ENCODE measurements around the gene SELENOF. TPM values are rescaled to one million over a fixed set of nuclear protein-coding genes. Genes with fewer than 3 reads are reported as not detected.

The SELENOF gene
- polyA plus RNA-seq, 1 of the 3 experiments (the other 2 are of a cell fraction), result 155 TPM

DNA sequence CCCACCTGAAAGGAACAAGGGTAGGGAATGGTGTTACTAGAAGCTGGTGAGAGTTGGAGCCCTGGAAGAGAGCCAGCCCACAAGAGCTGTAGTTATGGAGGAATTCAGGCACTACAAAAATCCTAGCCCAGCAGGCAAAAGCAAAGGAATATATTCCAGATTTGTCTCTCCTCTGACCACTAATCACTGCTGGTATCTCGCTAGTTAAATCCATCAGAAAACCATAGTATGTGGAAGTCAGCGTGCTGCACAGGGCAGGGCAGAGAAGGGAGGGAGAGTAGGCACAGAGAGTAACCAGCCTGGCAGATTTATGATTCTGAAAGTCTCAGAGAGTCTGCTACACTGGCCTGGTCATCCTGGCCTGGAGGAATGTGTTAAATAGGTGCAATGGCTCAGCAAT lies 88.6 kb downstream of the SELENOF start:
- WGBS (ENCODE audit: low lambda C conversion rate), result 37% methylated on average over 2 of the region's 2 CpGs

DNA sequence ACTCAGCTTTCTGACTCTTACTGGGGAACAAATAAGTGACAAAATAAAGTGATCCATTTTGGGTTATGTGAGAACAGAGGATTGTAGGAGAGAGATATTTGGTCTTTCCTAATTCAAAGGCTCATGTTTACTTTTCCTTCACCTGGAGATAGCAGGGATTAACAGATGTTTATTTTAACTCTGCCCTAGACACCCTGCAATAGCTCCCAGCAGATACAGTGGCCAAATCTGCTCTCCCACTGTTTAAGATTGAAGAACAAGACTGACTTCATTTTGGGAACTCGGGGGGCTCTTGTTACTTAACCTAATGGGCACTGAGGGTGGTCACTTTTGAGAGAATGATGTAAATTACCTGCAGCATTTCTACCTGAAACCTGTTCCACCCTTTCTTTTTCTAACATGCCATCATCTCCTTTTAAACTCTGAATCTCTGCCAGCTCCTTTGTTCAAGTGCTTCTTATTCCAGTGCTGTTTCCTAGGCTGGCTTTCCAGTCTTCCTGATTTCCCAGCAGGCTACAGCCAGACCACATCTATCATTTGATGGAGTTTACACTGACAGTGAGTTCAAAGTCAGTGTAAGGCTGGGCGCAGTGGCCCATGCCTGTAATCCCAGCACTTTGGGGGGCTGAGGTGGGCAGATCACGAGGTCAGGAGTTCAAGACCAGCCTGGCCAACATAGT lies 90.0 kb downstream of the SELENOF start:
- no peaks in the 10 kb centered on the region for H3K36me3 ChIP-seq (replicated peaks in 1 of 2; ENCODE audit: control insufficient read depth in 1 of 2, insufficient read depth in 2 of 2, low read length in 1 of 2)
- H3K79me2 ChIP-seq (ENCODE audit: insufficient read depth), result no peaks in the 10 kb centered on the region
- CTCF ChIA-PET, result interaction anchor here (2.4 to 2.6 kb wide), 2 partner anchors 10 to 261 kb away, joined by 9 read pairs; no protein-coding TSS in a partner anchor
- 73% methylated on average over 2 of the region's 3 CpGs for whole genome bisulfite sequencing (ENCODE audit: low lambda C conversion rate)
- no peaks in the 10 kb centered on the region for H4K20me1 ChIP-seq (ENCODE audit: insufficient read depth)
- H3K27ac ChIP-seq (ENCODE audit: low read depth in 2 of 2, low read length in 1 of 2), result no peak overlapping the region
- no peak overlapping the region for H3K9ac ChIP-seq
- TF ChIP-seq, protein P1, sequence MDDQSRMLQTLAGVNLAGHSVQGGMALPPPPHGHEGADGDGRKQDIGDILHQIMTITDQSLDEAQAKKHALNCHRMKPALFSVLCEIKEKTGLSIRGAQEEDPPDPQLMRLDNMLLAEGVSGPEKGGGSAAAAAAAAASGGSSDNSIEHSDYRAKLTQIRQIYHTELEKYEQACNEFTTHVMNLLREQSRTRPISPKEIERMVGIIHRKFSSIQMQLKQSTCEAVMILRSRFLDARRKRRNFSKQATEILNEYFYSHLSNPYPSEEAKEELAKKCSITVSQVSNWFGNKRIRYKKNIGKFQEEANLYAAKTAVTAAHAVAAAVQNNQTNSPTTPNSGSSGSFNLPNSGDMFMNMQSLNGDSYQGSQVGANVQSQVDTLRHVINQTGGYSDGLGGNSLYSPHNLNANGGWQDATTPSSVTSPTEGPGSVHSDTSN (IDR thresholded peaks at IDR 0.05), result no peak
- TF ChIP-seq SMC3 (IDR thresholded peaks at IDR 0.05; ENCODE audit: low read depth, low read length), result no peak
- TF ChIP-seq RXRA (IDR thresholded peaks at IDR 0.05; ENCODE audit: borderline replicate concordance, low read depth), result no peak
- no peak for TF ChIP-seq FOXJ3 (CRISPR knock-in tag; IDR thresholded peaks at IDR 0.05)
- DNase-seq, result no peak
- H2AFZ ChIP-seq (ENCODE audit: low read depth), result no peak overlapping the region
- H3K27me3 ChIP-seq (ENCODE audit: insufficient read depth), result no peaks in the 10 kb centered on the region
- no peaks in the 10 kb centered on the region for H3K9me2 ChIP-seq
- H3K9me3 ChIP-seq, result no peaks in the 10 kb centered on the region
- H3K4me1 ChIP-seq (ENCODE audit: control insufficient read depth in 1 of 2, insufficient read depth in 2 of 2, low read depth in 1 of 2, low read length in 1 of 2), result no peaks in the 10 kb centered on the region; a peak in 1 of 4 replicates
- H3K4me3 ChIP-seq (ENCODE audit: low read depth in 2 of 2, low read length in 1 of 2), result no peak overlapping the region
- no peaks in the 10 kb centered on the region for H3F3A ChIP-seq (replicated peaks; ENCODE audit: insufficient read depth)
- POLR2A ChIA-PET, result no interaction called here
- no peak overlapping the region for H3K4me2 ChIP-seq

More for the DNA sequence above, 88.6 kb downstream of the SELENOF start:
- Histone ChIP-seq H3K9me2 (no peaks in the 10 kb centered on the region), H3K36me3 (replicated peaks in 1 of 2; ENCODE audit: control insufficient read depth in 1 of 2, insufficient read depth in 2 of 2, low read length in 1 of 2) (no peaks in the 10 kb centered on the region), H3K27ac (ENCODE audit: low read depth in 2 of 2, low read length in 1 of 2) (no peak overlapping the region), H3K9ac (no peak overlapping the region), H3K4me2 (no peak overlapping the region), H3F3A (replicated peaks; ENCODE audit: insufficient read depth) (no peaks in the 10 kb centered on the region), H3K4me1 (ENCODE audit: control insufficient read depth in 1 of 2, insufficient read depth in 2 of 2, low read depth in 1 of 2, low read length in 1 of 2) (no peaks in the 10 kb centered on the region; a peak in 1 of 4 replicates), H3K4me3 (ENCODE audit: low read depth in 2 of 2, low read length in 1 of 2) (no peak overlapping the region), H3K9me3 (no peaks in the 10 kb centered on the region), H4K20me1 (ENCODE audit: insufficient read depth) (no peaks in the 10 kb centered on the region), H2AFZ (ENCODE audit: low read depth) (no peak overlapping the region), H3K27me3 (ENCODE audit: insufficient read depth) (no peaks in the 10 kb centered on the region), H3K79me2 (ENCODE audit: insufficient read depth) (no peaks in the 10 kb centered on the region)
- DNase-seq, result no peak
- CTCF ChIA-PET, result interaction anchor here (2.4 kb wide), 1 partner anchor 8 kb away, joined by 9 read pairs; no protein-coding TSS in a partner anchor
- POLR2A ChIA-PET, result no interaction called here
- TF ChIP-seq, protein P1 (IDR thresholded peaks at IDR 0.05), result peak; percentile 42; the same call in 1 of the 2 replicates
- no peak for TF ChIP-seq YY1 (IDR thresholded peaks at IDR 0.05; ENCODE audit: low read depth)
- TF ChIP-seq TCF12 (IDR thresholded peaks at IDR 0.05), result no peak
- no peak for TF ChIP-seq EP300 (IDR thresholded peaks at IDR 0.05; ENCODE audit: borderline replicate concordance in 1 of 2, low read depth in 1 of 2, low read length in 1 of 2)
- TF ChIP-seq RCOR1 (IDR thresholded peaks at IDR 0.05; ENCODE audit: low read length), result no peak
- 0 out of 2 replicates have a peak, but pooled peaks have one; percentile 20 for TF ChIP-seq NFIC (IDR thresholded peaks at IDR 0.05; ENCODE audit: borderline replicate concordance)

All from SK-N-SH (cell line).